H9 (cell line): Measurements from ENCODE around the gene POLR1D. TPM values are rescaled to one million over a fixed set of nuclear protein-coding genes. Genes with fewer than 3 reads are reported as not detected.

ENCODE experiments used
- DNase-seq: peaks from one replicate; pipeline ENCODE4 v3.0.0-alpha.2; 2017
- H2AFZ ChIP-seq: one replicate; pipeline ENCODE4 v1.6.1; 2013; ENCODE audit warnings: mild to moderate bottlenecking, low read length, control low read depth, moderate library complexity
- H2AK5ac ChIP-seq: 2 replicates; pipeline ENCODE4 v1.6.1; 2013; ENCODE audit warnings: low read length, control low read depth, mixed read lengths; ENCODE audit not compliant: insufficient read length
- H2BK120ac ChIP-seq: one replicate; pipeline ENCODE4 v1.6.1; 2013; ENCODE audit warnings: low read depth, mild to moderate bottlenecking, low read length, control low read depth, inconsistent platforms; ENCODE audit not compliant: poor library complexity, severe bottlenecking
- H2BK12ac ChIP-seq: 2 replicates; pipeline ENCODE4 v1.6.1; 2013; ENCODE audit warnings: low read length, control low read depth, mixed read lengths, low read depth; ENCODE audit not compliant: insufficient read length
- H2BK15ac ChIP-seq: 2 replicates; pipeline ENCODE4 v1.6.1; 2013; ENCODE audit warnings: low read depth, low read length, control low read depth
- H2BK20ac ChIP-seq: one replicate; pipeline ENCODE4 v1.6.1; 2013; ENCODE audit warnings: low read depth, mild to moderate bottlenecking, low read length, control low read depth, inconsistent platforms; ENCODE audit not compliant: poor library complexity, severe bottlenecking
- H2BK5ac ChIP-seq: 2 replicates; pipeline ENCODE4 v1.6.1; 2013; ENCODE audit warnings: low read length, control low read depth, mixed read lengths; ENCODE audit not compliant: insufficient read length
- H3K14ac ChIP-seq: 2 replicates; pipeline ENCODE4 v1.6.1; 2013; ENCODE audit warnings: low read length, control low read depth; ENCODE audit not compliant: insufficient read depth
- H3K18ac ChIP-seq: 2 replicates; pipeline ENCODE4 v1.6.1; 2013; ENCODE audit warnings: low read depth, mild to moderate bottlenecking, mixed read lengths, low read length, control low read depth; ENCODE audit not compliant: insufficient read length
- H3K23ac ChIP-seq: 2 replicates; pipeline ENCODE4 v1.6.1; 2013; ENCODE audit warnings: low read length, control low read depth, mixed read lengths, low read depth; ENCODE audit not compliant: insufficient read length
- H3K23me2 ChIP-seq: 2 replicates; pipeline ENCODE4 v1.6.1; 2013; ENCODE audit warnings: low read depth, mild to moderate bottlenecking, mixed read lengths, low read length, control low read depth; ENCODE audit not compliant: insufficient read length, poor library complexity, severe bottlenecking
- H3K27ac ChIP-seq: 2 replicates; pipeline ENCODE4 v1.5.1; 2013; ENCODE audit warnings: low read length, control low read depth, mixed read lengths, low read depth; ENCODE audit not compliant: insufficient read length
- H3K27me3 ChIP-seq: 2 replicates; pipeline ENCODE4 v1.6.1; 2013; ENCODE audit warnings: low read length, control low read depth, inconsistent platforms; ENCODE audit not compliant: insufficient read depth
- H3K4ac ChIP-seq: 2 replicates; pipeline ENCODE4 v1.6.1; 2013; ENCODE audit warnings: low read depth, mild to moderate bottlenecking, control low read depth, inconsistent platforms, low read length, moderate library complexity
- H3K4me1 ChIP-seq: 2 replicates; pipeline ENCODE4 v1.6.1; 2013; ENCODE audit warnings: low read length, control low read depth, inconsistent platforms; ENCODE audit not compliant: insufficient read depth
- H3K4me2 ChIP-seq: 2 replicates; pipeline ENCODE4 v1.6.1; 2013; ENCODE audit warnings: low read length, control low read depth, mixed read lengths; ENCODE audit not compliant: insufficient read length, insufficient read depth
- H3K56ac ChIP-seq: 2 replicates; pipeline ENCODE4 v1.6.1; 2013; ENCODE audit warnings: low read depth, mild to moderate bottlenecking, mixed read lengths, low read length, control low read depth; ENCODE audit not compliant: insufficient read length
- H3K79me1 ChIP-seq: 2 replicates; pipeline ENCODE4 v1.6.1; 2013; ENCODE audit warnings: low read depth, mild to moderate bottlenecking, moderate library complexity, low read length, control low read depth, inconsistent platforms; ENCODE audit not compliant: insufficient read depth, poor library complexity, severe bottlenecking
- H3K79me2 ChIP-seq: 2 replicates; pipeline ENCODE4 v1.6.1; 2013; ENCODE audit warnings: low read length, control low read depth, inconsistent platforms; ENCODE audit not compliant: insufficient read depth
- H3K9ac ChIP-seq: 2 replicates; pipeline ENCODE4 v1.6.1; 2013; ENCODE audit warnings: low read length, control low read depth, mixed read lengths; ENCODE audit not compliant: insufficient read length; ENCODE audit errors: extremely low read depth
- H3K9me3 ChIP-seq: one replicate; pipeline ENCODE4 v1.6.1; 2013; ENCODE audit warnings: low read depth, low read length, inconsistent platforms; ENCODE audit not compliant: control insufficient read depth
- H3T11ph ChIP-seq: one replicate; pipeline ENCODE4 v1.6.1; 2013; ENCODE audit warnings: mild to moderate bottlenecking, low read length, control low read depth, inconsistent platforms
- H4K20me1 ChIP-seq: one replicate; pipeline ENCODE4 v1.6.1; 2013; ENCODE audit not compliant: control insufficient read depth, insufficient read length, insufficient read depth
- H4K5ac ChIP-seq: 2 replicates; pipeline ENCODE4 v1.6.1; 2013; ENCODE audit warnings: low read depth, mild to moderate bottlenecking, mixed read lengths, low read length, control low read depth; ENCODE audit not compliant: insufficient read length
- H4K8ac ChIP-seq: replicated peaks from 2 replicates; pipeline ENCODE4 v1.6.1; 2013; ENCODE audit warnings: low read length, control low read depth, mixed read lengths, low read depth; ENCODE audit not compliant: insufficient read length
- H4K91ac ChIP-seq: 2 replicates; pipeline ENCODE4 v1.6.1; 2013; ENCODE audit warnings: low read depth, mild to moderate bottlenecking, moderate library complexity, mixed read lengths, low read length, control low read depth; ENCODE audit not compliant: insufficient read length
- H3K27ac Mint-ChIP-seq, 3 experiments: 2 replicates in 2 of 3; 3 replicates in 1 of 3; pipeline ENCODE4 v1.8.0; 2020 to 2021; ENCODE audit warnings: mixed read lengths in 3 of 3, mild to moderate bottlenecking in 1 of 3, moderate library complexity in 1 of 3
- H3K27me3 Mint-ChIP-seq: 2 replicates; pipeline ENCODE4 v1.8.0; 2021; ENCODE audit warnings: low read depth, mild to moderate bottlenecking, moderate library complexity, mixed read lengths
- H3K36me3 Mint-ChIP-seq, 3 experiments: 2 replicates in 2 of 3; 3 replicates in 1 of 3; pipeline ENCODE4 v1.8.0; 2020 to 2021; ENCODE audit warnings: low read depth in 3 of 3, mixed read lengths in 3 of 3; ENCODE audit not compliant: insufficient read depth in 1 of 3
- H3K4me1 Mint-ChIP-seq, 2 experiments: 2 replicates each; pipeline ENCODE4 v1.8.0; 2020; ENCODE audit warnings: mixed read lengths in 2 of 2
- H3K4me3 Mint-ChIP-seq, 2 experiments: 2 replicates in 1 of 2; 3 replicates in 1 of 2; pipeline ENCODE4 v1.8.0; 2020 to 2021; ENCODE audit warnings: mild to moderate bottlenecking in 2 of 2, mixed read lengths in 2 of 2, moderate library complexity in 1 of 2
- H3K9me3 Mint-ChIP-seq, 2 experiments: 2 replicates in 1 of 2; 3 replicates in 1 of 2; pipeline ENCODE4 v1.8.0; 2020; ENCODE audit warnings: mild to moderate bottlenecking in 2 of 2, mixed read lengths in 2 of 2, moderate library complexity in 1 of 2
- WGBS: extraction: QIAGEN DNeasy Blood & Tissue Kit; methylation state at CpG from one replicate; pipeline ENCODE4 v1.1.7; 2013; ENCODE audit warnings: missing lambda C conversion rate, low lambda C conversion rate, mixed read lengths; ENCODE audit not compliant: insufficient read length; ENCODE audit errors: extremely low coverage; 5-methylcytosine and 5-hydroxymethylcytosine counted together
- total RNA-seq: library from RNA; stranded (reverse); gene quantifications from 2 replicates; pipeline ENCODE4 v1.2.1, GENCODE V29; 2021
- TF ChIP-seq, protein P1 (sequence below): fragments of 200-600 bp; sonication (generic); conservative IDR thresholded peaks from 3 replicates; pipeline ENCODE4 v1.8.0; 2021; ENCODE audit warnings: antibody characterized with exemption, mild to moderate bottlenecking

POLR1D gene
- total RNA-seq, 1 experiment from 2014 or later, result 167 TPM

- Histone ChIP-seq H3K9ac (peak overlapping the region; percentile 93), H3K18ac (peak overlapping the region; percentile 91), H3K27me3 (no peaks in the 10 kb centered on the region), H3K4me2 (peak overlapping the region; percentile 91), H3K4ac (no peak overlapping the region), H3K4me1 (peaks cover 9% of the 10 kb centered on the region; the same call in 1 of the 2 replicates), H4K91ac (no peak overlapping the region), H3K23ac (no peak overlapping the region), H2BK20ac (no peak overlapping the region), H3K9me3 (no peaks in the 10 kb centered on the region), H2BK12ac (no peak overlapping the region), H4K20me1 (no peaks in the 10 kb centered on the region), H4K5ac (peak overlapping the region; percentile 34), H3K56ac (no peak overlapping the region), H3K79me2 (peaks cover 30% of the 10 kb centered on the region; the same call in 1 of the 2 replicates), H3K14ac (peak overlapping the region; percentile 96), H3T11ph (no peak overlapping the region), H4K8ac (no peak overlapping the region), H3K79me1 (no peaks in the 10 kb centered on the region), H2BK5ac (no peak overlapping the region), H3K23me2 (peaks cover 15% of the 10 kb centered on the region), H2BK15ac (no peak overlapping the region), H2AFZ (no peak overlapping the region), H2AK5ac (no peak overlapping the region), H3K27ac (no peak overlapping the region), H2BK120ac (no peak overlapping the region)
- Mint-ChIP-seq H3K27me3 (no peaks in the 10 kb centered on the region; the same call in 1 of the 2 replicates), H3K4me1 (peaks cover 55% of the 10 kb centered on the region in 2 experiments), H3K27ac (peak overlapping the region; percentile 27 to 82 (median 69)), H3K36me3 (peaks cover 23 to 29% (median 28%) of the 10 kb centered on the region in 3 experiments), H3K4me3 (peak overlapping the region; percentile 83 to 95), H3K9me3 (no peaks in the 10 kb centered on the region)
- DNase-seq, result no peak
- 100% methylated on average over 1 of the region's 13 CpGs for WGBS
- TF ChIP-seq, protein P1, sequence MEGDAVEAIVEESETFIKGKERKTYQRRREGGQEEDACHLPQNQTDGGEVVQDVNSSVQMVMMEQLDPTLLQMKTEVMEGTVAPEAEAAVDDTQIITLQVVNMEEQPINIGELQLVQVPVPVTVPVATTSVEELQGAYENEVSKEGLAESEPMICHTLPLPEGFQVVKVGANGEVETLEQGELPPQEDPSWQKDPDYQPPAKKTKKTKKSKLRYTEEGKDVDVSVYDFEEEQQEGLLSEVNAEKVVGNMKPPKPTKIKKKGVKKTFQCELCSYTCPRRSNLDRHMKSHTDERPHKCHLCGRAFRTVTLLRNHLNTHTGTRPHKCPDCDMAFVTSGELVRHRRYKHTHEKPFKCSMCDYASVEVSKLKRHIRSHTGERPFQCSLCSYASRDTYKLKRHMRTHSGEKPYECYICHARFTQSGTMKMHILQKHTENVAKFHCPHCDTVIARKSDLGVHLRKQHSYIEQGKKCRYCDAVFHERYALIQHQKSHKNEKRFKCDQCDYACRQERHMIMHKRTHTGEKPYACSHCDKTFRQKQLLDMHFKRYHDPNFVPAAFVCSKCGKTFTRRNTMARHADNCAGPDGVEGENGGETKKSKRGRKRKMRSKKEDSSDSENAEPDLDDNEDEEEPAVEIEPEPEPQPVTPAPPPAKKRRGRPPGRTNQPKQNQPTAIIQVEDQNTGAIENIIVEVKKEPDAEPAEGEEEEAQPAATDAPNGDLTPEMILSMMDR, result peak; percentile 38; the same call in 2 of the 3 replicates
Observed at GRCh38 chr13:27622102-27622820, 569 bp downstream of the POLR1D start.
